Glutamatergic neuron (in vitro differentiated cells): Measurements from ENCODE around the gene PRAMEF11. TPM values are rescaled to one million over a fixed set of nuclear protein-coding genes. Genes with fewer than 3 reads are reported as not detected.
"Not testable (repeated sequence)": the region's sequence is repeated elsewhere in the genome, so short reads cannot be mapped to it uniquely, and the experiment has no call there.

Experiments
- DNase-seq: peaks from one replicate; pipeline ENCODE4 v3.0.0; 2022
- H3K27ac Mint-ChIP-seq: one replicate; pipeline ENCODE4 v1.8.0; 2020; ENCODE audit warnings: mild to moderate bottlenecking, mixed read lengths, inconsistent platforms; ENCODE audit not compliant: unreplicated experiment
- H3K27me3 Mint-ChIP-seq: one replicate; pipeline ENCODE4 v1.8.0; 2020; ENCODE audit warnings: mild to moderate bottlenecking, moderate library complexity, mixed read lengths, inconsistent platforms; ENCODE audit not compliant: unreplicated experiment
- H3K36me3 Mint-ChIP-seq: one replicate; pipeline ENCODE4 v1.8.0; 2020; ENCODE audit warnings: mild to moderate bottlenecking, mixed read lengths, inconsistent platforms; ENCODE audit not compliant: unreplicated experiment
- H3K4me1 Mint-ChIP-seq: one replicate; pipeline ENCODE4 v1.8.0; 2020; ENCODE audit warnings: mild to moderate bottlenecking, low read depth, mixed read lengths, inconsistent platforms; ENCODE audit not compliant: unreplicated experiment
- H3K4me3 Mint-ChIP-seq: one replicate; pipeline ENCODE4 v1.8.0; 2020; ENCODE audit warnings: mild to moderate bottlenecking, mixed read lengths, inconsistent platforms; ENCODE audit not compliant: unreplicated experiment
- H3K9me3 Mint-ChIP-seq: one replicate; pipeline ENCODE4 v1.8.0; 2020; ENCODE audit warnings: mild to moderate bottlenecking, moderate library complexity, mixed read lengths, inconsistent platforms; ENCODE audit not compliant: unreplicated experiment
- CTCF ChIP-seq: fragments of 200-600 bp; sonication (generic); IDR thresholded peaks from one replicate; pipeline ENCODE4 v1.5.0; 2021; ENCODE audit not compliant: partially characterized antibody, unreplicated experiment
- long read RNA-seq: library from polyadenylated mRNA; unstranded; transcript quantifications from one replicate; pipeline ENCODE4 v2.0.0, GENCODE V29; 2020; ENCODE audit not compliant: unreplicated experiment
- total RNA-seq: library from RNA; stranded (reverse); fragmentation: NEBNext Ultra II Directional; extraction: Animal tissue kit (Norgen Biotek cat#: 25700); gene quantifications from one replicate; pipeline ENCODE4 v1.2.1, GENCODE V29; 2021; ENCODE audit not compliant: unreplicated experiment

PRAMEF11 gene
- not detected for total RNA-seq
- long read RNA-seq, result 0 reads

- H3K4me1 Mint-ChIP-seq, H3K27ac Mint-ChIP-seq, H3K4me3 Mint-ChIP-seq, H3K36me3 Mint-ChIP-seq, H3K27me3 Mint-ChIP-seq, DNase-seq, H3K9me3 Mint-ChIP-seq: not testable (repeated sequence)
These were observed at the start of gene PRAMEF11 for GRCh38 chr1:12831310-12831709. PRAMEF11 (minus strand) TSS chr1:12831410; CDS start chr1:12828789, 2,621 bp downstream.

- H3K4me3 Mint-ChIP-seq, DNase-seq, H3K27ac Mint-ChIP-seq, H3K4me1 Mint-ChIP-seq, H3K36me3 Mint-ChIP-seq, H3K9me3 Mint-ChIP-seq, H3K27me3 Mint-ChIP-seq: not testable (repeated sequence)
These were observed 47.2 kb upstream of the PRAMEF11 start for GRCh38 chr1:12878453-12878852.

- not testable (repeated sequence) for H3K36me3 Mint-ChIP-seq, H3K27ac Mint-ChIP-seq, DNase-seq, H3K27me3 Mint-ChIP-seq, H3K9me3 Mint-ChIP-seq, H3K4me3 Mint-ChIP-seq, H3K4me1 Mint-ChIP-seq
These were observed 32.1 kb upstream of the PRAMEF11 start for GRCh38 chr1:12863131-12863880.

- H3K36me3 Mint-ChIP-seq, H3K4me1 Mint-ChIP-seq, H3K27ac Mint-ChIP-seq, H3K9me3 Mint-ChIP-seq, H3K4me3 Mint-ChIP-seq, DNase-seq, H3K27me3 Mint-ChIP-seq: not testable (repeated sequence)
These were observed 25.6 kb upstream of the PRAMEF11 start, which contains the start of gene PRAMEF2 for GRCh38 chr1:12856786-12857185. PRAMEF2 (plus strand) TSS chr1:12857086; CDS start chr1:12859010, 1,924 bp downstream.

GRCh38 chr1:12851779-12852178 lies 20.6 kb upstream of the PRAMEF11 start:
- H3K36me3 Mint-ChIP-seq, result peaks cover 4% of the 10 kb centered on the region
- H3K27ac Mint-ChIP-seq, result no peak overlapping the region
- peaks cover 3% of the 10 kb centered on the region for H3K9me3 Mint-ChIP-seq
- no peaks in the 10 kb centered on the region for H3K27me3 Mint-ChIP-seq
- TF ChIP-seq CTCF, result no peak
- no peaks in the 10 kb centered on the region for H3K4me1 Mint-ChIP-seq
- no peak for DNase-seq
- H3K4me3 Mint-ChIP-seq, result no peak overlapping the region

GRCh38 chr1:12848620-12849019 lies 17.4 kb upstream of the PRAMEF11 start, which contains the start of gene HNRNPCL1:
HNRNPCL1 (minus strand) TSS chr1:12848720; CDS start chr1:12848289, 431 bp downstream.
- H3K4me3 Mint-ChIP-seq, H3K27me3 Mint-ChIP-seq, H3K36me3 Mint-ChIP-seq, DNase-seq, H3K27ac Mint-ChIP-seq, H3K9me3 Mint-ChIP-seq, H3K4me1 Mint-ChIP-seq: not testable (repeated sequence)

GRCh38 chr1:12833251-12833650 lies 2.0 kb upstream of the PRAMEF11 start:
- not testable (repeated sequence) for H3K4me1 Mint-ChIP-seq, H3K36me3 Mint-ChIP-seq, H3K27ac Mint-ChIP-seq, H3K9me3 Mint-ChIP-seq, DNase-seq, H3K27me3 Mint-ChIP-seq, H3K4me3 Mint-ChIP-seq

GRCh38 chr1:12819061-12819460 lies 12.1 kb downstream of the PRAMEF11 start:
- not testable (repeated sequence) for H3K4me3 Mint-ChIP-seq, H3K36me3 Mint-ChIP-seq, DNase-seq, H3K9me3 Mint-ChIP-seq, H3K4me1 Mint-ChIP-seq, H3K27ac Mint-ChIP-seq, H3K27me3 Mint-ChIP-seq
